Stimulated activated CD4-positive, alpha-beta T cell treated with anti-CD3 and anti-CD28 coated beads, TNF-alpha, amount 100 ng/mL, for 1 hour (primary cell): ENCODE results near the gene F5.
"Not testable (repeated sequence)": the region's sequence is repeated elsewhere in the genome, so short reads cannot be mapped to it uniquely, and the experiment has no call there.

Experiments
- DNase-seq, 3 donors: peaks; one replicate each; pipeline ENCODE4 v3.0.0-alpha.2; 2020; ENCODE audit warnings: low read depth in 3 of 3, low spot score in 1 of 3

The F5 gene

DNA sequence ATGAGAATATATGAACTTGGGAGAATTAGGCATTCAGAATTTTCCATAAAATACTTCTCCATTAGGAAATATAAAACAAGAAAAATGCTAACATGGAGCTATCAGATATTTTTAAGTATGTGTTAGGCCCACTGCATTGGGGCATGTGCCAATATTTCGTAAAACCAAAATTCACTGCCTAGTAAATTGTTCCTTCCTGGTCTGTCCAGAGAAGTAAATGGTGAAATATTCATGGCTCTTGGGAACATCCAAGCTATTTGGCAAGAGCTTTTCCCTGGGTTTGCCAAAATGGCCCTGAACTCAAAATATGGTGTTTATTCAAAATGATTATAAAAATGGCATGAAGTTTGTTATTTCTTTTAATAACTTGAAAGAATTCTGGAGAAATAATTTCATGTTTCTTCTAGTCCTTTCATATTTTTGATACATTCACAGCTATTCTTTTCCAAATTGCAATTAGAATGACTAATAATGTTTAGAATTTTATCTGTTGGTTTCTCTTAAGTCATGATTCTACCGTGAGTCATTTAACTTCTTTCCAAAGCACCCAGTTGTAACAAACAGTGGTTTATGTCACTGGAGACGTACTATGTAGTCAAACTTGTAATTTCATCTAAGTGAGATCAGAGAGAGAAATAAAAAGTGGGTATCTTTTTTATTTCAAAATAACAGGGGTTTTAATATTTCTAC lies 74.8 kb downstream of the F5 start:
- no peak for DNase-seq

DNA sequence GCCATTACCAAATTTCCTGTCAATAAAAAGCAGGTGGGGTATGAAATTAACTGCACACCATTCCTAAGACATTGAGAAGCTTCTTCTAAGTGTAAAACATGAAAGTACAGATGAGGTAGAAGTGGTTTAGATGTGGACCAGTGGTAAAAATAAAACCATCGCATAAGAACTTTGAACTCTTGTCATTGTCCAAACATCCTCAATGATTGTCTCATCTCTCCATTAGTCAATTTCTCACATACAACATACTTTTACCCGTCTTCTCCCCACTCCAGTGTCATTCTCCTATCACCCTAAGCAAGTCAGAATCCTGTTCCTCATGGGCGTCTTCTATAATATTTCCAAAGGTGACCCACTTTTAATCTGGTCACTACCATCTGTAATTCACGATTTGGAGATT lies 76.2 kb downstream of the F5 start:
- no peak for DNase-seq

DNA sequence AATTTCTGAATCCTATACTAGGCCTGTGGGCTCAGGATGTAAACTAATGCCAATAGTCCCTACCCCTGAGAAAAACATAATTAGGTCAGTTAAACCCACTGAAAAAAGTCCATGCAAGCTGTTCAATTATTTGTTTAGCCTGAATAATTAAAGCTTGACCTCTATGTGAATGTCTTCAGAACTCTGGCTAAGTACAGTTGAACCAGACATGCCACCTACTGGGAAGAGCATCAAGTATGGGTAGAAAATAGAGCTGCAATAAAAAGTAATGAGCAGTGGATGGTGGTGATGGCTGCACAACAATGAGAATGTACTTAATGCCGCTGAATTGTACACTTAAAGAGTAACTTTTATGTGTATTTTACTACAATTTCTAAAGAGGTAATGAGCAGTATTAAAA lies 76.9 kb downstream of the F5 start:
- DNase-seq: no peak

GRCh38 chr1:169508432-169509338 lies 77.6 kb downstream of the F5 start:
- DNase-seq: no peak

DNA sequence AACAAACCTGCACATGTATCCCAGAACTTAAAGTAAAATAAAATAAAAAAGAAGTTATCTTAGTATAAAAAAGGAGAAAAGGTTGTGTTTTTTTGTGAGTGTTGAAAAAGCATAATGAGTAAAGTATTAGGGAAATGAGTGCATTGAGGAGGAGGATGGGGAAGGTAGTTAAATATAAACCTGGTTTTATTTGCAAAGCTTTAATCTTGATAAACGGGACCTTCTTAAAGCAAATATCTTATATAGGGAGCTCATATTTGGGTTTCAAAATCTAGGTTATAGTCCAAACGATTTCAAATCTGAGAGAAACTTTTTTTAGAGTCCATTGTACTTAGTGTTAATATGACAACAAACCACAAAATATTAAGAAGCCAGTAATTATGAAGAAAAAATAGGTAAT lies 78.9 kb downstream of the F5 start:
- DNase-seq: no peak

GRCh38 chr1:169503601-169504000 lies 82.7 kb downstream of the F5 start:
- DNase-seq: not testable (repeated sequence)

GRCh38 chr1:169499807-169500206 lies 86.5 kb downstream of the F5 start:
- DNase-seq: no peak

DNA sequence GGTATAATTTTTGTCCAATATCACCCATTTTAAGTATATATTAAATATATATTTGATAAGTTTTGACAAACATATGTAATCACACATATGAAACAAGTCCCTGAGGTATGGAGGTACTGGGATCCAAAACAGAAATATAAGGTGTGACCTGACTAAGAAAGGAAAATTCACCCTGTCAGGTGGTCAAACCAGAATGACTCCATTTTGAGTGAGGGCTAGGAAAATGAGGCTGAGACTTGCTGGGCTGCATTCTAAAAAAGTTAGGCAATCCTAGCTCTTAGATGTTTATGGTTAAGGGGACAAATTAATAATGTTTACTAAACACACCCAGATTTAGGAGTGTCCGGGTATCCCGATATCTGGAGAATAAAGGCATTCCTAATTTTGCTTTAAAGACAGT lies 89.0 kb downstream of the F5 start:
- DNase-seq: no peak

DNA sequence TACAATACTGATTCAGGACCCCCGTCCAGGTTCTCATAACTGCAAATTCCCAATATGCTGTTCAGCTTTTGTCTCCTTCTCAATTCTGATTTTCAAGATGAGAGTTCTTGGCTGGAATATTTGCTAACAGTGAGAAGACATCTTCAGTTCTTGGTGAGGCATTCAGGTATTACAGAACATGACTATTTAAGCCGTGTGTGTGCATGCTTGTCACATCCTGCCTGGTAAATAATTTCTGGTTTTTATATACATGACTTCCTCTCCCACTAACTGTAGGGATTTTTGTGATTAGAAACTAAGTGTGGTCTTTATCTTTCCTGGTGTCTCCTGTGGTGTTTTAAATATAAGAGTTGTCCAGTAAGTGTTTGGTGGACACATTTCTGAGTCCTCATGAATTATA lies 90.4 kb downstream of the F5 start:
- DNase-seq: no peak

- DNase-seq: no peak
Measured at GRCh38 chr1:169495046-169495775, 91.1 kb downstream of the F5 start.

DNA sequence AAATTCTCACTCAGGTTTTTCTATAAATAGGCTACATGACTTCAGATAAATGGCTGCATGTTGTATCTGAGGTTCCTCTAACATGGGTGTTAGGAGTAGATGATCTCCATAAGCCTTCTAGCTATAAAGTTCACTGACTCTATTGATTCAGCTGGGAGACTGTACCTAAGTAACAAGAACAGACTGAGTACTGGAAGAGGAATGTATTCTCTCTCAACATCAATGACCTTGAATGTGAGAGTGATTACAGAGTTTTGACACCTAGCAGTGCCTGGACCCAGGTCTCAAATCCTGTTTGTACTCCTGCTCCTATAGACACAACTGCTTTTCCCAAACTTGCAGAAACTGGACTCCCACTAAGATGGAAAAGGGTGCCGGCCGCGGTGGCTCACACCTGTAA lies 91.9 kb downstream of the F5 start:
- no peak for DNase-seq

DNA sequence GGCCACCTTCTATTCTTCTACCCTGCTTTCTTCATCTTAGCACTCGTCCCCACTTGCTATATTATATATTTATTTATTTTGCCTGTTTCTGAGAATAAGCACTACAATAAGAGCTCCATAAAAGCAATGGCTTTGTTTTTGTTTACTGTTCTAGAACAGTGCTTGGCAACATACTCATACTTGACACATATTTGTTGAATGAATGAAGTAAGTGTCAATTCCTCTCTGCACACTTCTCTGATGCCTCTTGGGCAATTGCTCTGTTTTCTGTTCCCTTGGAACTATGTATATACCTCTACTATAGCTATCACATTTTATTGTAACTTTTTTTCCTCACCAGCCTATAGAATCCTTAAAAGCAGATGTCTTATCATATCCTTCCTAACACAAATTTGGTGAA lies 93.0 kb downstream of the F5 start:
- no peak for DNase-seq

DNA sequence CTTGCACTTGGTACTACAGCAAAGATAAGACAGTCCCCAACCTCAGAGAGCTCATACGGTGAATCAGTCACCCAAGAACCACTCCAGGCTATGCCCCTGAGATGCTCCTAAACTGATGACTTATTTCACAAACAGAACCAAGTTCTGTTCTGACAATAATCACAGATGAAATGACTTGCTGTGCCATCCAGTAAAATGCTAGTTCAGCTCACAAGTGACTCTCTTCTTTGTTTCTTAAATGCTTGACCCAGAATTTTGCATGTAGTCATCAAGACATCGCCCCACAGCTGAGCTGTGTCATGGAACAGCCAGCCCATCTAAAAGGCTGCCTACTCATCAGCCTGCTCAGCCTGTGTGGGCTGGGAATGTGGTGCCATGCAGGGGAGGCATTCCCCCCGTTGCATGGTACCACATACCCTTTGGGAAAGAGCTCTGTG lies 94.4 kb downstream of the F5 start:
- no peak for DNase-seq

GRCh38 chr1:169488157-169488556 lies 98.1 kb downstream of the F5 start:
- no peak for DNase-seq

- no peak for DNase-seq
Measured at GRCh38 chr1:169487561-169487960, 98.7 kb downstream of the F5 start.

DNA sequence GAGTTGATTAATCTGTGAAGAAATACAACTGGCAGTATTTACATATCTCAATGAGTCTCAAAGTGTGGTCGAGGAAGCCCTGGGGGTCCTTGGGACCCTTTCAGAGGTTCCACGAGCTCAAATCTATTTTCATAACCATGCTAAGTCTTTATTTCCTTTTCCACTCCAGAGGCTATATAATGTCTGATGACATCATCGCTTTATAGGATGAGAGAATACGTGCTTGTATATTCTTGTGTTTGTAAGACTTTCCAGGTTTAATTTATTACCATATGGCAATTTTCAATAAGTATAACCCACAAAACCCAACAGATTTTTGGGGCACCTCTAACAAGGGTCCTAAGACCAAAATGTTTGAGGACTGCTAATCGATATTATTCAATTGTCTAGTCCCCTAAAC lies 99.1 kb downstream of the F5 start:
- DNase-seq: no peak

DNA sequence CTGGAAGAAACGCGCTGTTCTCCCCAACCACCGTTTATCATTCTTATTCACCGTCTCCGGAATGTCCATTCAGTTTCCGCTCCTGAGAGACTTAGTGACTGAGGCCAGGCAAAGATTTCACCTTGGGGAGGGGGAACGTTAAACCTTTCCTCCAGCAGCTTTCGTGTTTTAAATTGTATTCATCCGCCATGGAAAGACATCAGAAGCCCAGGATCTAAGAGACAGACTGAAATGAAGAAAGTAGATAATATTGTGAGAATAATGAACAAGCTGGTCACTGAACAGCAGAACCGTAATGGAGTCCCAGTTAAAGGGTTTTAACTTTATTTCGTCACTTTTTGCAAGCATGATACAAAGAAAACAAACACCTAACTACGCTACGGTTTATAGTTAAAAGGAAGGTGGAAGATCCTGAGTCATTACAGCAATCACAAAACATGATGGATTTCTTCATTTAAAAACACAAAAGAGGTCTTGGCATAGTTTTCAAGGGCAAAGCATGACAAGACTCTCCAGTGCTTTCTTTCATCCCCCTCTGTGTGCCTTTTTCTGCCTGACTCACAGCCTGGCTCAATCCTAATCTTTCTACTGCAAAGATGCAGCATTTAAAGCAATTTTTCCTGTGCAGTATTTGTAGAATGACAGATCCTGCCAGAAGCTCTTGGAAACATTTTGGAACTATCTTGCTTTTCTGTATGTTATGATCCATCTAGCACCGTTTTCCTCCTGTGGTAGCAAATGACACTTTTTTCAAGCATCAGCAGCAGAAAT lies 99.8 kb downstream of the F5 start:
- DNase-seq: no peak

DNA sequence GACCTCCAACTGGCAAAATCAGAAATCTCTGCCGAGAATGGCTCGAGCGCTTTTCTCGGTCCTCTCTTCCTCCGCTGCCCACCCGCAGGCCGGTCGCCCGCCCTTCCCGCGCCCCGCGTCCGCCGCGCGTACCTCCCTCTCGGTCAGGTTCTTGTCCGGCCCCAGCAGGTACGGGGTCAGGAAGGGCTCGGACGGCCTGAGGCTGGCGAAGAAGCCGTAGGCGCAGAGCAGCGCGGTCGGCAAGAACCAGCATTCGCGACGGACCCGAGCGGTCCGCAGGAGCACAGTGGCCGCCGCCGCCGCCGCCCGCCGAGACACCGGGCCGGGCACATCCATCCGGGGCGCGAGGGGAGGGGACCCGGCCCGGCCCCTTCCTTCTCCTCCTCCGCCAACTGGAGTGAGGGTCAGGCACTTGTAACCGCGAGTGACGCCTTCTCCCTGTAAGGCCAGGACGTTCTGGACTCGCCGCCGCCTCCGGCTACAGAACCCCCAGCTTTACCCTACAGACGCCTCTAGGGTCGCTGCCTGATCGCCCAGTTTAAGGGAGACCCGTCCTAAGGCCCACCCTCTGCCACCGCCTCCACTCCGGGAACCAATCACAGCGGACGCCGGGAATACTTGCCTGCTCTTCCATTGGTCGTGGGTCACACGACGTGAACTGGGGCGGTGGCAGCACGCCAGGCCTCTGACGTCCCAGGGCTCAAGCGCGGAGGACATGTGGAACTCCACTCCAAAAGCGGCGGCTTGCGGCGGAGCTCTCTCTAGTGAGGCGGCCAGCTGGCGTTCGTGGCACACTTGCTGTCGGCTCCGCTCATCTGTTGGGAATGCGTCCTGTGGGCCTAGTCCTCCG lies 100.6 kb downstream of the F5 start, which contains the start of gene SLC19A2:
TSS of gene SLC19A2 (minus strand) at position 514 of the 850 bp plus-strand sequence. CDS start at position 336, 178 bp downstream.
- peak; percentile 79 to 82 (median 80) for DNase-seq

DNA sequence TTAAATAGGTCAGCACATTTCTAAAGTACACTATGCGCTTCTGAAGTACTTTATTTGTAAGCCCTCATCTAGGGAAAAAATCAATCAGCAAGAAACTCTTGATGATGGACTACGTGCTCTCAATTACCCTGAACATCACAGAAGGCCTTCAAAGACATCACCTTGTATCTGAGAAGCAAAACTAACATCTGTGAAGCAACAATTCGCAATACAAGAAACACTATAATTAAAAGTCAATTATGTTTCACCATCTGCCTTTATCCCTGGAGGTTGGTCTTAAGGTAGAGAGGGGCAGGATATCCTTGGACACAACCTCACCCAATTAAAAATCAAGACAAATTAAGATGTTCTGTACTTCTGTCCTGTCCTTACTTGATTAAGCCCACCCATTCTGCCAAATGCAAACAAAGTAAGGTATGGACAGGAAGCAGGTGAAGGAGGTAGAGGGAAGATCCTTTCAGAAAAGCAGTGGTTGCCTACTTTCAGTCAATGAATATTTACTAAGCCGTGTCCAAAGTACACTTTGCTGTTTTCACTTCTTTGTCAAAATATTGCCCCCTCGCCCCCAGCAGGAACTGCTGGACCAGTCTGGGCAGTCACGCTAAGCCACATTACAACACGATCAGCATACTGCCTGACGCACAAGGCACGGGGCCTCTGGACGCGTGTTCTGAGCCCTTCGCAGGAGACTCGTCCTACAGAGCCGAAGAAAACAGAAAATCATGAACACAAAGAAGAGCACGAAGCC lies 101.4 kb downstream of the F5 start:
- DNase-seq: no peak
